Measurements from ENCODE around the gene TICRR. TPM values are rescaled to one million over a fixed set of nuclear protein-coding genes. Genes with fewer than 3 reads are reported as not detected.

TICRR gene
- total RNA-seq, 4 donors from 2014 or later = not detected

DNA sequence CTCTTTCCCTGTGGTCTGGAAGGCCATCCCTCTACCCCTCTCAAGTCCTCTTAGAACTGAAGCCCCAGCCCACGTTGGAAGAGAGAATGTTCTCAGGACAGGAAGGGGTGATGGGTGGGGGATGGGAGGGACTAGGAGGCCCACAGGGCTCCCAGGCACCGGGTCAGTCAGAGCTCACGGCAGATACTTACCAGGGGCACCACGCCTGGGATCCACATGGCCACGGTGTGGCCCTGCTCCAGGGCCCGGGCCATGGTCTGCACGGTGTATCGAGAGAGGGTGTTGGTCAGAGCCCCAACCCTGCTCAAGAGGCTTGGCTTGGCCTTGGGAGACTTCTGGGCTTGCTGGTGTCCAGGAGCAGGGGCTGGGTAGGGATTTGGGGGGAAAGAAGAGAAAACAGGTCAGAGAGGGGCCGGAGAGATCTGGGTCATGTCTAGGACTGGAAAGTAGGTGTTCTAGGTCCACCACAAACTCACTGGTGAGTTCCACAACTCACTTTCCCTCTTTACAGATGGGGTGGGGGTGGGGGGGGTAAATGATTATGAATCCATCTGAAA, 94.1 kb downstream of the TICRR start:
- Histone ChIP-seq H3K9me3 (no peaks in the 10 kb centered on the region), H3K4me1 (peaks cover 6 to 8% of the 10 kb centered on the region in 2 donors), H3K27me3 (no peaks in the 10 kb centered on the region), H3K27ac (no peak overlapping the region), H3K4me3 (no peak overlapping the region), H3K36me3 (no peaks in the 10 kb centered on the region)
- no peak for TF ChIP-seq POLR2A (IDR thresholded peaks at IDR 0.05)
- TF ChIP-seq, protein P1, sequence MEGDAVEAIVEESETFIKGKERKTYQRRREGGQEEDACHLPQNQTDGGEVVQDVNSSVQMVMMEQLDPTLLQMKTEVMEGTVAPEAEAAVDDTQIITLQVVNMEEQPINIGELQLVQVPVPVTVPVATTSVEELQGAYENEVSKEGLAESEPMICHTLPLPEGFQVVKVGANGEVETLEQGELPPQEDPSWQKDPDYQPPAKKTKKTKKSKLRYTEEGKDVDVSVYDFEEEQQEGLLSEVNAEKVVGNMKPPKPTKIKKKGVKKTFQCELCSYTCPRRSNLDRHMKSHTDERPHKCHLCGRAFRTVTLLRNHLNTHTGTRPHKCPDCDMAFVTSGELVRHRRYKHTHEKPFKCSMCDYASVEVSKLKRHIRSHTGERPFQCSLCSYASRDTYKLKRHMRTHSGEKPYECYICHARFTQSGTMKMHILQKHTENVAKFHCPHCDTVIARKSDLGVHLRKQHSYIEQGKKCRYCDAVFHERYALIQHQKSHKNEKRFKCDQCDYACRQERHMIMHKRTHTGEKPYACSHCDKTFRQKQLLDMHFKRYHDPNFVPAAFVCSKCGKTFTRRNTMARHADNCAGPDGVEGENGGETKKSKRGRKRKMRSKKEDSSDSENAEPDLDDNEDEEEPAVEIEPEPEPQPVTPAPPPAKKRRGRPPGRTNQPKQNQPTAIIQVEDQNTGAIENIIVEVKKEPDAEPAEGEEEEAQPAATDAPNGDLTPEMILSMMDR (IDR thresholded peaks at IDR 0.05 in 4 of 5, conservative IDR thresholded peaks at IDR 0.05 in 1 of 5) = no peak
- DNase-seq = no peak
- in situ Hi-C loops (cut with MboI; ENCODE audit: low sequenced_read_pairs in 4 of 4) = no loop called here
- intact Hi-C loops (cut with DNase I; ENCODE audit: low total_unique reads) = no loop called here
- ATAC-seq = no peak

DNA sequence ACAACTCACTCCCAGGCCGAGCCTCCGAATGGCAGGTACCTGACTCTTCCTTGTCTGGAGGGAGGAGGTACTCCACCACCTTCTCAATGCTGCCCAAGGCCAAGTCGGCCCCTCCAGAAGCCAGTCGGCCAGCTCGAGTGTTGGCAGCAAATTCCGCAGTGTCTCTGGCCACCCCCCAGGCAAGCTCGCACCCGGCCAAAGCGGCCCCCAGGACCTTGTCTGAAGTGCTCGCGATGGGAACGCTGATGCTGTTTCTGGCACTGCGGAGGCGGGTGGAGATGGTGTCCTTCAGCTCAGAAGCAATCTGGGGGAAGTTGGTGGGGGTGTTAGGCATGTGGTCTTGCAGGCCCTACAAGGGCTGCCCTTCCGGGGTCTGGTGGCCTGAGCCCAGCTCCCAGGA, 94.7 kb downstream of the TICRR start:
- no peak overlapping the region for H3K27ac ChIP-seq
- TF ChIP-seq, protein P1 (IDR thresholded peaks at IDR 0.05 in 4 of 5, conservative IDR thresholded peaks at IDR 0.05 in 1 of 5) = no peak
- no peak for TF ChIP-seq POLR2A (IDR thresholded peaks at IDR 0.05)
- DNase-seq (no peak), ATAC-seq (no peak)
- no peaks in the 10 kb centered on the region for H3K27me3 ChIP-seq
- H3K4me1 ChIP-seq = peaks cover 2 to 3% of the 10 kb centered on the region in 2 donors
- no peaks in the 10 kb centered on the region for H3K36me3 ChIP-seq
- H3K4me3 ChIP-seq = no peak overlapping the region
- H3K9me3 ChIP-seq = no peaks in the 10 kb centered on the region
- intact Hi-C loops (cut with DNase I; ENCODE audit: low total_unique reads) = no loop called here
- in situ Hi-C loops (cut with MboI; ENCODE audit: low sequenced_read_pairs in 4 of 4) = no loop called here

DNA sequence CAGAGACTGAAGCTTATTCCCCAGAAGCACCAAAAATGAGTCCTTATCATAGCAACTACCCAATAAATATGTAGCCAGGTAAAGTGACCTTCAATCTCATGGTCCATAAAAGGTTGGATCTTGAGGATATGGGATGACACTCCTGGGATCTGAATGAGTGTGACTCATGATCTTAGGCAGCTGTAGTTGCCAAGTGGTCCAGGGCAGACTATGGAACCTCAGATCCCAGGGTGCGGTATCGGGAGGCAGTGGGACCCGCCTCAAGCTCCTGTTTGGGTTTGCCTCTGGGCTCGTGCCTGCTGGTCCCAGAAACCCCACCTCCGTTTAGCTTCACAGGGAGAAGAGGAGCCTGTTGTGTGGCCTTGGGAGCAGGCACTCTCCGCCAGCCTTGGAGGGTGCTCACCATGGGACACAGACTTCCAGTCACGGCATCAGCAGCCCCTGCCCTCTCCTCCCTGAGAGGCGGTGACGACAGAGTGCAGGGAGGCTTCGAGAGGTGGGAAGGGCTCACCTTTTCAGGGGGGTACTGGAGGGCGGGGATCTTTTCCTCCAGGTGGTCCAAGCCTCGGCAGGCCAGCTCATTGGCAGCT, 95.8 kb downstream of the TICRR start:
- H3K36me3 ChIP-seq = no peaks in the 10 kb centered on the region
- no peaks in the 10 kb centered on the region for H3K4me1 ChIP-seq
- no peak for TF ChIP-seq POLR2A (IDR thresholded peaks at IDR 0.05)
- TF ChIP-seq, protein P1 (IDR thresholded peaks at IDR 0.05 in 4 of 5, conservative IDR thresholded peaks at IDR 0.05 in 1 of 5) = no peak
- H3K27me3 ChIP-seq = no peaks in the 10 kb centered on the region
- no peaks in the 10 kb centered on the region for H3K9me3 ChIP-seq
- intact Hi-C loops (cut with DNase I; ENCODE audit: low total_unique reads) (no loop called here), in situ Hi-C loops (cut with MboI; ENCODE audit: low sequenced_read_pairs in 4 of 4) (no loop called here)
- no peak overlapping the region for H3K27ac ChIP-seq
- DNase-seq = no peak
- no peak overlapping the region for H3K4me3 ChIP-seq
- ATAC-seq = no peak

DNA sequence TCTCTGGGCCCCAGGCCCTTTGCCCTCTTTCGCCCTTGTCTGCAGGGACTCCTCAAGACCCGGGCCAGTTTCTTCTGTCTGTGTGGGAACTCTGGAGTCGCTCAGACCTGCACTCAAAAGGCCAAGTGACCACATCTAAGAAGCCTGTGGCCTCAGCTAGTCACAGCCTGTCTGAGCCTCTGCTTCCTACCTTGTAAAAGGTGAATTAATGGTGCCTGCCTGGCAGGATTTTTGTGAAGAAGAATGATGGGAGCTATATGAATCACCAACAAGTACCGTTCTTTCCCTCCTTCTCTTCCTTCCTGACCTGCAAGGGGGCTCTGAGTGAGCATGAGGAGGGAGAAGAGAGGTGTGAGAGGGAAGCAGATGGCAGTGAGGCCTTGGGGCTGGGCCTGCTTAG, 96.4 kb downstream of the TICRR start:
- no peaks in the 10 kb centered on the region for H3K9me3 ChIP-seq
- in situ Hi-C loops (cut with MboI; ENCODE audit: low sequenced_read_pairs in 4 of 4) (no loop called here), intact Hi-C loops (cut with DNase I; ENCODE audit: low total_unique reads) (no loop called here)
- ATAC-seq = no peak
- no peak overlapping the region for H3K27ac ChIP-seq
- no peak for TF ChIP-seq POLR2A (IDR thresholded peaks at IDR 0.05)
- TF ChIP-seq, protein P1 (IDR thresholded peaks at IDR 0.05 in 4 of 5, conservative IDR thresholded peaks at IDR 0.05 in 1 of 5) = no peak
- H3K4me3 ChIP-seq = no peak overlapping the region
- H3K4me1 ChIP-seq = no peaks in the 10 kb centered on the region
- no peaks in the 10 kb centered on the region for H3K36me3 ChIP-seq
- no peak for DNase-seq
- H3K27me3 ChIP-seq = no peaks in the 10 kb centered on the region
